GM19023 (cell line): ENCODE results near the gene ATP6V0A1.
"Not testable (repeated sequence)": the region's sequence is repeated elsewhere in the genome, so short reads cannot be mapped to it uniquely, and the experiment has no call there.

Experiments used
- ATAC-seq: cut with Tn5 transposase; IDR thresholded peaks from one replicate; pipeline ENCODE4 v1.9.1; 2021; ENCODE audit warnings: mild to moderate bottlenecking, moderate library complexity; ENCODE audit not compliant: unreplicated experiment

The ATP6V0A1 gene

GRCh38 chr17:42436391-42436790 lies 22.3 kb upstream of the ATP6V0A1 start:
- no peak for ATAC-seq

- no peak for ATAC-seq
Measured at GRCh38 chr17:42438600-42439567, 19.8 kb upstream of the ATP6V0A1 start.

GRCh38 chr17:42441371-42442195 lies 17.1 kb upstream of the ATP6V0A1 start:
- no peak for ATAC-seq

DNA sequence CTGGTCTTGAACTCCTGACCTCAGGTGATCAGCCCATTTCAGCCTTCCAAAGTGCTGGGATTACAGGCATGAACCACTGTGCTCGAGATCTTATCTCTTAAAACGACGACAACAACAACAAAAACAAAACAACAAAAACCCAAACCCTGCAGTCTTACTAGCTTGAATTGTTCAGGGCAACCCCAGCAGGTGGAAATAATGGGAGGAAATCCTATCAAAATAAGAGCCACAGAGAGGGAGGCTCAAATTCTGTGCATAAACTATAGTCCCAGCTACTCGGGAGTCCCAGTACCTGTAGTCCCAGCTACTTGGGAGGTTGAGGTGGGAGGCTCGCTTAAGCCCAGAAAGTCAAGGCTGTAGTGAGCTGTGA lies 16.5 kb upstream of the ATP6V0A1 start:
- no peak for ATAC-seq

DNA sequence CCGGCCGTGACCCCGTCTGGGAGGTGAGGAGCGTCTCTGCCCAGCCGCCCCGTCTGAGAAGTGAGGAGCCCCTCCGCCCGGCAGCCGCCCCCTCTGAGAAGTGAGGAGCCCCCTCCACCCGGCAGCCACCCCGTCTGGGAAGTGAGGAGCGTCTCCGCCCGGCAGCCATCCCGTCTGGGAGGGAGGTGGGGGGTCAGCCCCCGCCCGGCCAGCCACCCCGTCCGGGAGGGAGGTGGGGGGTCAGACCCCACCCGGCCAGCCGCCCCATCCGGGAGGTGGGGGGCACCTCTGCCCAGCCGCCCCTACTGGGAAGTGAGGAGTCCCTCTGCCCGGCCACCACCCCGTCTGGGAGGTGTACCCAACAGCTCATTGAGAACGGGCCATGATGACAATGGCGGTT lies 9.5 kb upstream of the ATP6V0A1 start:
- ATAC-seq: not testable (repeated sequence)

- not testable (repeated sequence) for ATAC-seq
Measured at GRCh38 chr17:42449838-42450237, 8.8 kb upstream of the ATP6V0A1 start.

- ATAC-seq: not testable (repeated sequence)
Measured at GRCh38 chr17:42451270-42451669, 7.4 kb upstream of the ATP6V0A1 start.

DNA sequence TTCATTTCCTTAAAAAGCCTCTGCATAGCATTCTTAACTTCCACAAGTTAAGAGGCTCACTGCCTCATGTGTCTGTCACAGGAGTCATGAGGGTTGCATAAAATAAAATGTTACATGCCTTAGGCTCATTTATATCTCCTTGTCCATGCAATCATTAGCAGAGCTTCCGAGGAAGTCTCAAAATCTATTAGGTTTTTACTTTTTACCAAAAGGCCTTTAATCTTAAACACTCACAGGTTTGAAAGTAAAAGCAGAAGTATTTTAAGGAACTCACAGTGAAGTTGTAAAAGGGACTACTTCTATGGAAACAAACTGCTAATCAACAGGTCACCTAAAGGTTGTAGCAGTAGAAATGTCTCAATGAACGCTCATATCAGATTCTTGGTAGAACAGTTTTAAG lies 5.2 kb upstream of the ATP6V0A1 start:
- no peak for ATAC-seq

DNA sequence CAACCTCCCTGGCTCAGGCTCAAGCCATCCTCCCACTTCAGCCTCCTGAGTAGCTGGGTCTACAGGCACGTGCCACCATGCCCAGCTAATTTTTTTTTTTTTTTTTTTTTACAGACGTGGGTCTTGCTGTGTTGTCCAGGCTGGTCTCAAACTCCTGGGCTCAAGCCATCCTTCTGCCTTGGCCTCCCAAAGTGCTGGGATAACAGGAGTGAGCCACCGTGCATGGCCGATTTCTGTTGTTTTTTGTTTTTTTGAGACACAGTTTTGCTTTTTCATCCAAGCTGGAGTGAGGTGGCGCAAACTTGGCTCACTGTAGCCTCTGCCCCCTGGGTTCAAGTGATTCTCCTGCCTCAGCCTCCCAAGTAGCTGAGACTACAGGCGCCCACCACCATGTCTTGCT lies 3.7 kb upstream of the ATP6V0A1 start:
- not testable (repeated sequence) for ATAC-seq

GRCh38 chr17:42456223-42457106 lies 2.2 kb upstream of the ATP6V0A1 start:
- no peak for ATAC-seq

GRCh38 chr17:42457107-42457792 lies 1.4 kb upstream of the ATP6V0A1 start:
- no peak for ATAC-seq

DNA sequence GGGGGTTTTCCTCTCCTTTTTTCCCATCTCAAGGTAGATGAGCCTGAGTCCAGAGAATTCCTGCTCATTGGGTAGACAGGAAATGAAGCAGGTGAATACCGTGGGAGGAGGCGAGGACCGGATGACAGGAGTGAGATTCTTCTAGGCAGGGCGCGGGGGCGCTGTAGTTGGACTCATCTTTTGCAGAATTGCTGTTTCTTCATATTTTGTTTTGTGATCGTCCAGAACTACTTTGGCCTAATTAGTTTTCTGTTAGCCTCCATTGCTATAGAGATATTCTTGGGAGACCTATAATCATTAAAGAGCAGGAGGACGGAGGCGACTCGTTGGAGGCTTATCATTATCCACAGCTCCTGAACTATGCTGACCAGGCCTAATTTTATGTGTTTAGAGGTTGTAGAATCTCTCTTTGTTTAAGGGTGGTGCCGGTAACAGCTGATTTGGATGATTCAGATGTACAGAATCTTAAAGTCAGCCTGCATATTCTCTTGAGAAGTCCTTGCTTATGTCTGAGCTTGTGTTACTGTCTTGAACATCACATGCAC lies 650 bp downstream of the ATP6V0A1 start:
- ATAC-seq: no peak

DNA sequence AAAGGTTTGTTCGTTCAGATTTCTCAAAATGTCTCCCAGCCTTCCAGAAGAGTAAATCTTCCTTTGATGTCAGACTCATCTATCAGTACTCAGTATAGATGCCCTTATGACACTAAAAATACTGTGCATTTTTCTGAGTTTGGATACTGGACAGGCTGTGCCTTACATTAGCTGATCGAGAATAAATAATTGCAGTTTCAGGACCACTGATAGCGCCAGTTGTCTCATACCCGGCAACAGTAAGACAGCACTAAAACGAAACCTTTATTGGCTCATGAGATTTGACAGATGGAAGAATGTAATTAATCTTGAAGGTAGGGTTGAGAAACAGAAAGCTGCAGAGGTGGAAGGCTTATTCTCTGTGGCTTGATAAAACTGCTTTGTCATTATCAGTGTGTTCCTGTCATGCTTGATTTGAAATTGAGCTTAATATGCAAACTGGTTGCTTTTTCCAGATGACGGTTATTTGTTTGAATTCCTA lies 1.2 kb downstream of the ATP6V0A1 start:
- no peak for ATAC-seq

DNA sequence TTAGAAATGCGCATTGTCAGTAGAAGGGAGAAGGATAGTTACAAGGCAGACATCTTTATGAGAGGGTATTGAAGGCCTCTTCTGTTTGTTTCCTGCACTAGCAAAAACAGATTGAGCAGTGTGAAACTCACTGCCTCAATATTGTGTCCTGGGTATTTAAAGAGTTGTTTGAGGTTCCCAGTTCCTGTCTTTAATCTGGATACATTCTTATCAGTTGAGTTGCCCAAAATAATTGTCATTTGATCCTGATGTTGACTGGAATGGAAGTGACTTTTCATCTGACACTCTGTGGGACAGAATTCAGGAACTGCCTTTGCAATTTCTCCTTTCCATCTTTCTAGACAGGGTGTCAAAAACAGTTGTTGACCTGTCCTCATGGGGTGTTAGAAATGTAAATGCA lies 1.7 kb downstream of the ATP6V0A1 start:
- no peak for ATAC-seq

GRCh38 chr17:42463976-42464400 lies 5.3 kb downstream of the ATP6V0A1 start:
- ATAC-seq: no peak

- ATAC-seq: no peak
Measured at GRCh38 chr17:42467889-42468288, 9.2 kb downstream of the ATP6V0A1 start.

GRCh38 chr17:42472709-42473521 lies 14.2 kb downstream of the ATP6V0A1 start:
- ATAC-seq: no peak

- no peak for ATAC-seq
Measured at GRCh38 chr17:42474276-42474675, 15.6 kb downstream of the ATP6V0A1 start.

DNA sequence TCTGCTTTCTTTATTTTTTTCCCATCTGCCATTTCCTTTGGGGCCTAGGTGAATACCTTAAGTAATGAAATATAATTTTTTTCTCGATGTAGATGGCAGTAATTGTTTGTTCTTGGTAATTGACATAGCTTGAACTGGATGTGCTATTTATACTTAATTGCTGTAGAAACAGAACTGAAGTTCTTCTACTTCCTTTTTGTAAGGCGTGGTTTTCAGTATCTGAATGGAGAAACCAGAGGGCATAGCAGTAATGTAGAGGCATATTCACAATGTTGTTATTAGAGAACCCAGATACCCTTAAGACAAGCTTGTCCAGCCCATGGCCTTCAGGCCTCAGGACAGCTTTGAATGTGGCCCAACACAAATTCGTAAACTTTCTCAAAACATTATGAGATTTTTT lies 16.4 kb downstream of the ATP6V0A1 start:
- ATAC-seq: no peak
